NCI-H2171 (cell line): Measurements from ENCODE around the gene SPAG7.
"Not testable (repeated sequence)": the region's sequence is repeated elsewhere in the genome, so short reads cannot be mapped to it uniquely, and the experiment has no call there.

Source experiments
- DNase-seq: peaks from one replicate; lab custom pipeline; 2025; lab: John Stamatoyannopoulos, UW

The SPAG7 gene

GRCh38 chr17:4938069-4938491 is 29.5 kb downstream of the SPAG7 start:
- no peak for DNase-seq

GRCh38 chr17:4937553-4937952 is 30.1 kb downstream of the SPAG7 start:
- DNase-seq, result no peak

- DNase-seq, result no peak
Observed at GRCh38 chr17:4936436-4936835, 31.2 kb downstream of the SPAG7 start.

GRCh38 chr17:4935650-4936049 is 32.0 kb downstream of the SPAG7 start:
- no peak for DNase-seq

- no peak for DNase-seq
Observed at GRCh38 chr17:4934173-4934979, 33.2 kb downstream of the SPAG7 start.

- DNase-seq, result no peak
Observed at GRCh38 chr17:4933646-4934045, 34.0 kb downstream of the SPAG7 start.

- no peak for DNase-seq
Observed at GRCh38 chr17:4932756-4933155, 34.9 kb downstream of the SPAG7 start.

GRCh38 chr17:4931963-4932362 is 35.7 kb downstream of the SPAG7 start, which contains the start of gene GP1BA:
GP1BA (plus strand) TSS chr17:4932277; CDS start chr17:4932605, 328 bp downstream.
- DNase-seq, result no peak

- no peak for DNase-seq
Observed at GRCh38 chr17:4928881-4929280, 38.7 kb downstream of the SPAG7 start.

GRCh38 chr17:4926577-4927335 is 40.9 kb downstream of the SPAG7 start:
- not testable (repeated sequence) for DNase-seq

- no peak for DNase-seq
Observed at GRCh38 chr17:4921320-4921719, 46.3 kb downstream of the SPAG7 start.

GRCh38 chr17:4920351-4921048 is 47.1 kb downstream of the SPAG7 start:
- DNase-seq, result no peak

GRCh38 chr17:4919511-4920047 is 48.0 kb downstream of the SPAG7 start:
- no peak for DNase-seq

- not testable (repeated sequence) for DNase-seq
Observed at GRCh38 chr17:4914551-4914950, 53.1 kb downstream of the SPAG7 start.

GRCh38 chr17:4913994-4914393 is 53.6 kb downstream of the SPAG7 start:
- no peak for DNase-seq
